ENCODE results near the gene D2HGDH.
"Not testable (repeated sequence)": the region's sequence is repeated elsewhere in the genome, so short reads cannot be mapped to it uniquely, and the experiment has no call there.

D2HGDH gene

DNA sequence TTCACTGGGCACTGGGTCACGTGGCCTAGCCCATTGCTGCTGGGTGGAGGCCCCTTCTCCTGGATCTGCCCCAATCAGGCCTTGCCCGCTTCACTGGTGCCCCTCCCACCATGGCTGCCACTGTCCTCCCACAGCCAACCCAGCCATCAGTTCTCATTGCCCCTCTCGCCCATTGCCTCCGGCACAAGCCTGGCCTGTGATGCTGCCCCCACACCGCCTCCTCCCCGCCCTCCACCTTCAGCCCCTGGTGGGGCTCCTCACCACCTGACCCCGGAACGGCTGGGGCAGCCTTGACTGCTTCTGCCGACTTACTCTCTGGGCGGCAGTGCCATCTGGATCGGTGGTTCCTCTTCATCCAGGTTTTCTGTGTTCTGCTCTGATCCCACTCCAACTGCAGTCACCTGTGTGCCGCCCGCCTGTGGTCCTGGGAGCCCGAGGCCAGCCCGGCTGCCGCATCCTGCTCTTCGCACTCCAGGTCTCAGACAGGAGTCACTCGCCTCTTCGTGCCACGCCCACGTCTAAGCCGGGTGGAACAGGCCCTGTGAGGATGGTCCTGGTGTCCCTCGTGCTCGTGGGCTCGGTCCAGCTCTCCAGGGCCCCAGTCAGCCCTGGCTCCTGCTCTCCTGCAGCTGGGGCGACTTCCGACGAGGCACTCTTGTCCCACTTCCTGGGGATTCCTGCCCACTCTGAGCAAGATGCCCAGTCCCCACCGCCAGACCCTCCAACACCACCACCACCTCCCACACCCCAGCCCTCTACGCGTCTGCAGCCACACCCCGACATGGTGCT is 14.2 kb downstream of the D2HGDH start:
- DNase-seq (ENCODE audit: low read depth): no peak

DNA sequence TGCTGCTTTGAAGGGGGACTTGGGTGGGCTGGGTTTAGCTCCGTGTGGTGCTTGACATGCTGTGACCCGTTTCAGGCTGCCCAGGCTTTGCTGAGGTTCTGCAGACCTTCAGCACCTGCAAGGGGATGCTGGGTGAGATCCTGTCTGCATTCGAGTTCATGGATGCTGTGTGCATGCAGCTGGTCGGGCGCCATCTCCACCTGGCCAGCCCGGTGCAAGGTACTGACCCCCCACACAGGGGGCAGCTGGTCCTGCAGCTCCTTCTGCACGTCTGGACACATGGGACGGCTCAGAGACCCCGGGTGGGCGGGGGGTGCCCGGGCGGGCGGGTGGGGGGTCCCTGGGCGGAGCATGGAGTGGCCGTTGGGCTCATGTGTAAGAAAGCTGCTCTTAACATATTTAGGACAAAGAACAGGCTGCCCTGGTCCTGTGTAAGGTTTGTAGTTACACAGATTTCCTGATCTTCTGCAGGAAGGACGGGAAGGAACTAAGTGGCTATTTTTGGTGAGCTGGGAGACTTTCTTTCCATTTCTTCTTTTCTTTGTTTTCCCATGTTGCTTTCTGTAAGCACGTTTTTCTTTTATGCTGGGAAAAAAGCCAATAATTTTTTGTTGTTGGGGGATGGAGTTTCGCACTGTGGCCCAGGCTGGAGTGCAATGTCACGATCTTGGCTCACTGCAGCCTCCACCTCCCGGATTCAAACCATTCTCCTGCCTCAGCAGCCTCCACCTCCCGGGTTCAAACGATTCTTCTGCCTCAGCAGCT is 15.8 kb downstream of the D2HGDH start:
- DNase-seq (ENCODE audit: low read depth): no peak

DNA sequence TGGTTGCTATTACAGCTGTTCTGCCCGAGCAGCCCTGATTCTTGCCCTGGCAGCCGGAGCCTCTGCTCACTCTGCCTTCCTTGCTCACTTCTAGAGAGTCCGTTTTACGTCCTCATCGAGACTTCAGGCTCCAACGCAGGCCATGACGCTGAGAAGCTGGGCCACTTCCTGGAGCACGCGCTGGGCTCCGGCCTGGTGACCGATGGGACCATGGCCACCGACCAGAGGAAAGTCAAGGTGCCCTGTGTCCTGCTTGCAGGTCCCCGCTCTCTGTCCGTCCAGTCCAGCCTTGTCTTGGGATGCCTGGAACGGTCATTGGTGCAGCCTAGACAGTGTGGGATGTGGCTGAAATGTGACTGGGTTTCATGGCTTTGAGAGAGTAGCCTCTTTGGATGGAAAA is 16.7 kb downstream of the D2HGDH start:
- no peak for DNase-seq (ENCODE audit: low read depth)

DNA sequence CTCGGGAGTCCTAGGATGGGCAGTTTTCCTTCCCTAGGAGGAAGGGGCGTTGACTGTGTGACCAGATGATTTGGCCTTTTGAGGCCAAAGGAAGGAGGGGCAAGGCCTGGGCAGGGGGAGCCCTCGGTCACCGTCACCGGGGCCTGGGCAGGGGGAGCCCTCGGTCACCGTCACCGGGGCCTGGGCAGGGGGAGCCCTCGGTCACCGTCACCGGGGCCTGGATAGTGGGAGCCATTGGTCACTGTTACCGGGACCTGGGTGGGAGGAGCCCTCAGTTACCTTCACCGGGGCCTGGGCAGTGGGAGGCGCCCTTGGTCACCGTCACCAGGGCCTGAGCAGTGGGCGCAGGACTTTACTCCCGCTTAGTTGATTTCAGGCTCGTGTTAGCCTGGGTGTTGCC is 17.3 kb downstream of the D2HGDH start:
- DNase-seq (ENCODE audit: low read depth): no peak

DNA sequence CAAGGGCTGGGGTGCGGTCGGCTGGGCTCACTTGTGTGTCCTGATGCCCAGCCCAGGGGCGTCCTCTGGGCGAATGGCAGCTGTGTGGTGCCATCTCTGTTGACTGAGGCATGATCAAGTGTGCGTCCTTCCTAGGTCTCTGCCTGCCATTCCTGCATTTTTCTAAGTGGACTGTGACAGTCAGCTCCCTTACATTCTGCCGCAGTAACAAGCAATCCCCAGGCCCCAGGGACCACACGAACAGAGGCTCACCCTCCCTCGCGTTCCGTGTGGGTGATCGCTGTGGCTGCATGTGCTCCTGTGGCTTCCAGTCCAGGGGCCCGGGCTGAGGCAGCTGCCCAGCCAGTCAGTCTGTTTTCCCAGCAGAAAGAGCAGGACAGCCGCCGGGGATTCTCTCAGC is 17.8 kb downstream of the D2HGDH start:
- no peak for DNase-seq (ENCODE audit: low read depth)

DNA sequence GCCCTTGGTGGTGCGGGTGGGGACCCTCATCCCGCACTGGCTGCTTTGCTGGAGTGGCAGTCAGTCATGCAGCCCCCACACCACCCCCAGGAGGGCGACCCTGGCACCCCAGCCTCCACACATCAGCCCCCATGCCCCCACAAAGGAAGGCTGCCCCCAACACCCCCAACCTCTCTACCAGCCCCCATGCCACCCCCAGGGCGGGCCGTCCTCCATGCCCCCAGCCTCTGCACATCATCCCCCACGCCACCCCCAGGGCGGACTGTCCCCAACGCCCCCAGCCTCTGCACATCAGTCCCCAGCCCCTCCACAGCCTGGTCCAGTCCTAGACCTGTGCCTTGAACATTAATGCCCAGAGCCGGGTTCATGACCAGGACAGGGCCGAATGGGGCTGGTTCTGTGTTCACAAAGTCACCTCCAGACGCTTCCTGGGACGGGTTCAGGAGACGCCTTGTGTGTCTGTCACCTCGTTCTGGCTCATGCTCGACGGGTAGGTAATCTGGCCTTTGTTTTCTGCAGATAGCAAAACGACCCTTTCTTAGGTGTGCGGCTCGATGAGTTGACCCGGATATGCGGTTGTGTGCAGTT is 18.4 kb downstream of the D2HGDH start:
- no peak for DNase-seq (ENCODE audit: low read depth)

DNA sequence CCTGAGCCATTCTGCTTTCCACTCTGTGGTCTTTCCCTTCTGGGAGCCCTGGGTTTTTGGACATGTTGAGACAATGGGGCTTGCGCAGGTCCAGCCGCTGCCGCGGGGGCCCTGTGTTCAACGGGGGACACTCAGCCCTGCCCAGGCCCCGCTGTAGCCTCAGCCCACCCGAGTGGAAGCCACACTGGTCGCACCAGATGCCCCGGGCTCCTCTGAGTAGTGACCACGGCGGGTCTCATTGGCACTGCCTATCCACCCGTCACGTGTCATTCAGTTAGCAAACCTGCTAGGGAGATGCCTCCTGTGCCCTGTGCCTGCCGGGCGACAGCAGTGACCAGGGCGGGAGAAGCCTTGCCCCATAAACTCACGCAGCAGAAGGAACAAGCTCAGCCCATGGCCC is 19.1 kb downstream of the D2HGDH start:
- DNase-seq (ENCODE audit: low read depth): no peak

DNA sequence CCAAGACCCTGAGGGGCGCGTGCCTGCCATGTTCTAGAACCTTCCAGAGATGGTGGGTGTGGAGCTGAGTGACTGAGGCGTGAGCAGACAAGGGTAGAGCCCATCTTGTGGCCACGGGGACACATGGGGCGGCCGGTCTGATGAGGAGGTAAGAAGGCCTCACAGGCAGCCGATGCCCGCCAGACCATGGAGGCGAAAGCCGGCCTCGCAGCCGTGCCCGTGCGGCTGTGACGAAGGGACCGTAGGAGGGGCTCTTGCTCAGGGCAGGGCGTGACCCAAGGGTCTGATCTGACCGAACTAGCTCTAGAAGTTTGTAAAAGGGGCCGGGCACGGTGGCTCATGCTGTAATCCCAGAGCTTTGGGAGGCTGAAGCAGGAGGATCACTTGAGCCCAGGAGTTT is 19.6 kb downstream of the D2HGDH start:
- DNase-seq (ENCODE audit: low read depth): no peak

DNA sequence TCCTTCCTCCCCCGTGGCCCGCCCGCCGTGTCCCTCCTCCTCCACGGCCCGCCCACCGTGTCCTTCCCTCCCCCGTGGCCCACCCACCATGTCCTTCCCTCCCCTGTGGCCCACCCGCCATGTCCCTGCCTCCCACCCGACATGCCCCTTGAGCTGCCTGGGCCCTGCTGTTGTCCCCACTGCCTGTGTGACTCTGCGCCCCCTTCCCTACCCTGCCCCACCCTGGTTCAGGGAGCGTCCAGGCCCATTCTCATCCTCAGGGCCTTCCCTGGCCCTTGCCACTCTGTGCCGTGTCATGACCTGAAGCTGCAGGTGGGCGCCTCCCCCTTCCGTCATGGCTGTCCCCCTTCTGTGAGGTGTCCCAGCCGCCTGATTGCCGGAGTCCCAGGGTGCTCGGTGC is 20.7 kb downstream of the D2HGDH start:
- no peak for DNase-seq (ENCODE audit: low read depth)

DNA sequence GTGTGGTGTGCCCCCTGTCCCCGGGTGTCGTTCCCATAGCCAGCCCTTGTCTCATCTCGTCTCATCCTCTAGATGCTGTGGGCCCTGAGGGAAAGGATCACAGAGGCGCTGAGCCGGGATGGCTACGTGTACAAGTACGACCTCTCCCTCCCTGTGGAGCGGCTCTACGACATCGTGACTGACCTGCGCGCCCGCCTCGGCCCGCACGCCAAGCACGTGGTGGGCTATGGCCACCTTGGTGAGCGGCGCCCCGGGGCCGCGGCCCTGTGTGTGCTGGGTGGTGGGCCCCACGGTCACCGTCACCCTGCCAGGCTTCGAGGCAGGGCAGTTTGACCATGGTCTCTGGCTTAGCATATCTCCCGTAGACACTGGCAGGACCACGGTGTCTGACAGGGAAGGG is 21.3 kb downstream of the D2HGDH start:
- DNase-seq (ENCODE audit: low read depth): no peak

DNA sequence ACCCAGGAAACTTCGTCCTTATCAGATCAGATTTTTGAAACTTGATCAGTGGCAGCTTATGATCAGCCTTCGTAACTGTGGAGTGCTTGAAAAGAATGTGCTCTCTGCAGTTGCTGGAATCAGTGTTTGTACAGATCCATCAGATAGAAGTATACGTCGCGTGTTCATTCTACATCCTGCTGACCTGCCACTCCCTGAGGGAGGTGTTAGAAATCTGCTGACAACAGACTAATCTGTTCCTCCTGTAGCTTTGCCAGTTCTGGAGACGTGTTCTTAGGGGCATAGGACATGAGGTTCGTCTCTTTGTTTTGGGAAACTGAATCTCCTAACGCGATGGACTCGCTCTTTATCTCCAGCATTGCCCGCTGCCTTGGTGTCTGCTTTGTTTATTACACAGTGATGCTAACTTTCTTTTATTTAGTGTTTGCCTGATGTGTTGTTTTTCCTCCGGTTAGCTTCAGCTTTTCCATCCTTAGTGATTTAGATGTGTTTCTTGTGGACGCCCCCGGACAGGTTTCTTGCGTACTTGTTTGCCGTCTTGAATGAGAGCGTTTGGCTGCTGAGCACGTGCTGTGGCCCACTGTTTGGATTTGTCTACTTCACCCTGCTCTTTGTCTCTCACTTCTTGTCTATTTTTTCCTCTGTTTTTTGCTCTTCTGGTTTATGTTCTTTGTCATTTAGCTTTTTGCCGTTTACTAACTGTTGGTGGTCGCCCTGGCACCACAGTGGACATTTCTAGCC is 24.8 kb downstream of the D2HGDH start:
- no peak for DNase-seq (ENCODE audit: low read depth)

DNA sequence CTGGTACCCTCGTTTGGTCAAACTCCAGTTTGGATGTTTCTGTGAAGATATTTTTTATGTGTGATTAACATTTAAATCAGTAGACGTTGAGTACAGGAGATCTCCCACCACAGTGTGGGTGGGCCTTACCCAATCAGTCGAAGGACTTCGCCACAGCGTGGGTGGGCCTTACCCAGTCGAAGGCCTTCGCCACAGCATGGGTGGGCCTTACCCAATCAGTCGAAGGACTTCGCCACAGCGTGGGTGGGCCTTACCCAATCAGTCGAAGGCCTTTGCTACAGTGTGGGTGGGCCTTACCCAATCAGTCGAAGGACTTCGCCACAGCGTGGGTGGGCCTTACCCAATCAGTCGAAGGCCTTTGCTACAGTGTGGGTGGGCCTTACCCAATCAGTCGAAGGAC is 25.5 kb downstream of the D2HGDH start:
- not testable (repeated sequence) for DNase-seq (ENCODE audit: low read depth)

DNA sequence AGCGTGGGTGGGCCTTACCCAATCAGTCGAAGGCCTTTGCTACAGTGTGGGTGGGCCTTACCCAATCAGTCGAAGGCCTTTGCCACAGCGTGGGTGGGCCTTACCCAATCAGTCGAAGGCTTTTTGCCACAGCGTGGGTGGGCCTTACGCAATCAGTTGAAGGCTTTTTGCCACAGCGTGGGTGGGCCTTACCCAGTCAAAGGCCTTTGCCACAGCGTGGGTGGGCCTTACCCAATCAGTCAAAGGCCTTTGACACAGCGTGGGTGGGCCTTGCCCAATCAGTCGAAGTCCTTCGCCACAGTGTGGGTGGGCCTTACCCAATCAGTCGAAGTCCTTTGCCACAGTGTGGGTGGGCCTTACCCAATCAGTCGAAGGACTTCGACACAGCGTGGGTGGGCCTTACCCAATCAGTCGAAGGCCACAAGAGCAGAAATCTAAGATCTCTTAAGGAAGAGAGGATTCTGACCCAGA is 25.9 kb downstream of the D2HGDH start:
- DNase-seq (ENCODE audit: low read depth): no peak

DNA sequence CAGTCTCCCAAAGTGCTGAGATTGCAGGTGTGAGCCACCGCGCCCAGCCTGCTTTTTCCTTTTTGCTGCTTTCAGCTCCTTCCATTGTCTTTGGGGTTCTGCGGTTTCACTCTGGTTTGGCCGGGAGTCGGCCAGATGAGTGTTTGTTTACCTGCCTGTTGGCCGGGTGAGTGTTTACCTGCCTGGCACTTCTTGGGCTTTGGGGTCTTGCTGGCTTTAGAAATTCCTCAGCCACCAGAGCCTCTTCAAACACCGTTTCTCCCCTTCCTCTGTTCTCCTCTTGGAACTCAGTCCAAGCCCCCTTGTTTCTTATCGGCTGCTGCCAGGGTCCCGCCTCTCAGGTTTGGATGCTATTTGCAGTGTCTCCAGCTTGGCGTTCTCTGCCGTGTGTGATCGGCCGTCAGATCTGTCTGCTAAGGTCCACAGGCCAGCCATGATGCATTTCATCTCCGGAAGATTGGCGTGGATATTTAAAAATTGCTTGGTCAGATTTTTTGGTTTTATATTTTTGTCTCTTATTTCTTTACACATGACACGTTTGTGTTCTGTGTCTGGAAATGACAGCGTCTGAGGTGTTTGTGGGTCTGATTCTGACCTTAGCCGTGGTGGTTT is 28.0 kb downstream of the D2HGDH start:
- no peak for DNase-seq (ENCODE audit: low read depth)

DNA sequence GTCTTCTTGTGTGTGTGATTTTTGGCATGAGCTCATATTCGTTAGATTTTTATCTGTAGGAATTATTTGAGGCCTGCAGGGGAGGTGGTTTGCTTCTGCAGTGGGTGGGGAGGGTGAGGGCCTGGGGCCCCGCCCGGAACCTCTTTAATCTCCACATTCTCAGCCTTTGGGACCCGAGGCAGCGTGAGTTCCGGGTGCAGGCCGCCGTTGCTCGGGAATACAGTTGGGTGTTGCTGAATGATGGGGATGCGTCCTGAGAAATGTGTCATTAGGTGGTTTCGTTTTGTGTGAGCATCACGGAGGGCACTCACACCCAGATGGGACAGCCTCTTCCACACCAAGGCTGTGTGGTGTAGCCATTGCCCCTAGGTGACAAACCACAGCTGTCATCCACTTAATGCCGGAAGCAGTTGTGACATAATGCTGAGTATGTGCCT is 28.5 kb downstream of the D2HGDH start:
- no peak for DNase-seq (ENCODE audit: low read depth)

DNA sequence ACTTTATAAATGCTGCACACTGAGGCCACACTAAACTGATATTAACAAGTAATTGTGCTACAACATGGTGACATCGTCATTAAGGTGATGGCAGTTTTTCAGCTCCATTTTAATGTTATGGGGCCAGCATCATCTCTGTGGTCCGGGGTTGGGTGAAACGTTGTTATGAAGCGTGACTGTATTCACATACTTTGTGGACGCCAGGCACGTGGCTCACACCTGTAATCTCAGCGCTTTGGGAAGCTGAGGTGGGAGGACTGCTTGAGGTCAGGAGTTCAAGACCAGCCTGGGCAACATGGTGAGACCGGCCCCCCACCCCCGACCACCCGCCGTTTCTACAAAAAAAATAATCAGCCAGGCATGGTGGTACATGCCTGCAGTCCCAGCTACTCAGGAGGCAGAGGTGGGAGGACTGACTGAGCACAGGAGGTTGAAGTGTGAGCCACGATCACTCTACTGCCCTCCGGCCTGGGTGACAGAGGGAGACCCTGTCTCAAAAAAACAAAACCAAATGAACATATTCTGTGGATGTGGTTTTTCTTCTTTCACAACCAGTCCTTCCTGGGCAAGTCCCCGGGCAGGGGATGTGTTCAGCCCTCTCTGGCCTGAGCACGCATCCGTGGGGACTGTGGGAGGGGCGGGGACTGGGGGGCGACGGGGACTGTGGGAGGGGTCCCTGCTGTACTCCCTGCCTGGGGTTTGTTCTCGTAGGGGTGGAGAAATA is 29.3 kb downstream of the D2HGDH start:
- no peak for DNase-seq (ENCODE audit: low read depth)

DNA sequence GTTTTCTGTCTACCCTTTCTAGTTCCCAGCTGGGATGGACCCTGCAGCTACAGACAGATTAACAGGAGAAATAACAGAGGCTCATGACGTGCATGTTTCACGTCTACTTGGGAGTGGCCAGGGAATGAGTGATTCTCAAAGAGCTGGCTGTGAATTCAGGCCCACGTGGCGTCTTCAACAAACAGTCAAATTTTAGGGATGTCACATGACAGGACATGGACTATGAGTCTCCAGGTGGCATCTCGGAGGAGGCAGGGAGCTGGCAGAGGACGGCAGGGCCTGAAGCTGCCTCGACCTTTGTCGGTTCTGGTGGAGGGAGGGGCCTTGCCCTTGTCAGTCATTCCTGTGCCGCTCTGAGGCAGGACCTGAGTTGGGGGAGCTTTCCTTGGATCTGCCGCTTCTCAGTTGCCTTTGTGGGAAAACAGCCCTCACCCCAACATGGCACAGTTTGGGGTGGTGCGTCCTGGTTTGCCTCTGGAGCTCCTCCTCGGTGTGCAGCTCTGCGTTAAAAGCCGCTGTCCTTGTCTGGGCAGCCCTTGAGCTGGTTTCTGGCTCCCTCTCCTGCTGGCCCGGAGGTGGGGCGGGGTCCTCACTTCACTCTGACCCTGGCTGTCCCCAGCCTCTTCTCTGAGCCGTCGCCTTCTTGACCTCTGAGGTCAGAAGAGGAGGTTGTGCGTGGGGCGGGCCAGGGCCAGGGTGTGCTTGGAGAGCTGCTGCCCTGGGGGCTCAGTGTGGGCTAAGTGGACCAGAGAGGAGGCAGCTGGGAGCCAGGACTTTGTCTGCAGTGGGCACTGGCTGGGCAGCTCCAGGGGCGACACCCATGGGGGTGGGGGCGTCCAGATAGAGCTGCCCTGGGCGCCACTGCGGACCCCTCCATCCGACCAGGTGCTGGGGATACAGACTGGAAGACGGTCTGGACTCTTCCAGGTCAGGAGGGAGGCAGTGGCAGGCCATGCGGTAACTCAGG is 30.1 kb downstream of the D2HGDH start:
- DNase-seq (ENCODE audit: low read depth): no peak

DNA sequence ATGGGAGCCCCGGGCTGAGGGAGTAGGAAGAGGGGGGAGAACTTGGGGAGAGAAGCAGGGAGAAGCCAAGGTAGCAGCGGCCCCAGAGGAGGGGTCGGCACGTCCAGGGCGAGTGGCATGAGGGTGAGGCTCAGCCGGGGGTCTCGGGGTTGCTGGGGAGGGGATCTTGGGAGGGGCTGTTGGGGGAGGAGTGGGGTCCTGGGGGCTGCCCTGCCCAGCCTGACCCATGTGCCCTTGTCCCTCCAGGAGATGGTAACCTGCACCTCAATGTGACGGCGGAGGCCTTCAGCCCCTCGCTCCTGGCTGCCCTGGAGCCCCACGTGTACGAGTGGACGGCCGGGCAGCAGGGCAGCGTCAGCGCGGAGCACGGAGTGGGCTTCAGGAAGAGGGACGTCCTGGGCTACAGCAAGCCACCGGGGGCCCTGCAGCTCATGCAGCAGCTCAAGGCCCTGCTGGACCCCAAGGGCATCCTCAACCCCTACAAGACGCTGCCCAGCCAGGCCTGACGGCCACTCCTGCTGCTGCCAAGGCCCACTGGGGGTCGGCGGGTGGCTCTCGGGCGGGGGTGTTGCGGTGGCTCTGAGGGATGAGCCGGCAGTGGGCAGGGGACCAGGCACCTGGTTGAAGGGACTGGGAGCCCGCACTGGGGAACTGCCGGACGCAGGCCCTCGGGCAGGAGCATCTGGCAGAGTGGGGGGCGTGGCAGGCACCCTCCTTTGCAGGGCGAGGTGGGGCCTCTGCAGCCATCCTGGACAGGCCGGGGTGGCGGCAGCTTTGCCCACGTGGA is 33.2 kb downstream of the D2HGDH start:
- DNase-seq (ENCODE audit: low read depth): no peak

DNA sequence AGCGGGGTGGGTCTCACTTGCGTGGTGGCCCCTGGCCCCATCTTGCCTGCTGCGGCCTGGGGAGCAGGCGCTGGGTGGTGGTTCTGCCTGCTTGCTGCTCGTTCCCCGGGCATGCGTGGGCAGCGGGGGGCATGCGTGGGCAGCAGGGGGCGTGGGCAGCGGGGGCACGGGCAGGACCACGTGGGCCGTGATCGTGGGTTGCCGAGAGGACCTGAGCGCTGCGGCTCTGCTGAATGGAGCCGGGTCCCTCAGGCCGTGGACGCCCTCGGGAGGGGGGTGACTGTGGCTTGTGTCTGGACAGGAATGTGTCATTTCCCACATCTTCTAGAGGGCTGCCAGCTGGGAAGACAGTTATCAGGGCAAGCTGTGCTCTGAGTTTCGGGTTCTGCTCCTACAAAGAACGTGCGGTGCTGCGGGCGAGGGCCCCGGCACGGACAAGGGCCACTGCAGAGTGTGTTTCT is 33.9 kb downstream of the D2HGDH start:
- no peak for DNase-seq (ENCODE audit: low read depth)
